Stimulated activated CD4-positive, alpha-beta T cell treated with anti-CD3 and anti-CD28 coated beads, Interleukin-4, amount 100 ng/mL, for 48 hours (primary cell): ENCODE results near the gene DTNB.
"Not testable (repeated sequence)": the region's sequence is repeated elsewhere in the genome, so short reads cannot be mapped to it uniquely, and the experiment has no call there.

Experiments
- DNase-seq, 2 donors: peaks; one replicate each; pipeline ENCODE4 v3.0.0-alpha.2; 2020; ENCODE audit warnings: low read depth in 2 of 2

The DTNB gene

GRCh38 chr2:25590921-25591505 lies 82.4 kb downstream of the DTNB start:
- DNase-seq: no peak

GRCh38 chr2:25589676-25590205 lies 83.6 kb downstream of the DTNB start:
- DNase-seq: no peak

GRCh38 chr2:25588576-25588975 lies 84.8 kb downstream of the DTNB start:
- no peak for DNase-seq

- no peak for DNase-seq
These were observed 86.0 kb downstream of the DTNB start for GRCh38 chr2:25587361-25587760.

- peak in 1 of 2 donors; percentile 7 for DNase-seq
These were observed 86.6 kb downstream of the DTNB start for GRCh38 chr2:25586726-25587144.

- DNase-seq: no peak
These were observed 88.2 kb downstream of the DTNB start for GRCh38 chr2:25585189-25585588.

GRCh38 chr2:25582077-25582830 lies 91.1 kb downstream of the DTNB start:
- DNase-seq: no peak

GRCh38 chr2:25576596-25576995 lies 96.8 kb downstream of the DTNB start:
- no peak for DNase-seq

- no peak for DNase-seq
These were observed 100.7 kb downstream of the DTNB start for GRCh38 chr2:25572638-25573037.

- no peak for DNase-seq
These were observed 103.1 kb downstream of the DTNB start for GRCh38 chr2:25570161-25570845.

GRCh38 chr2:25567406-25567805 lies 106.0 kb downstream of the DTNB start:
- DNase-seq: no peak

GRCh38 chr2:25566694-25567093 lies 106.7 kb downstream of the DTNB start:
- no peak for DNase-seq

GRCh38 chr2:25566094-25566493 lies 107.3 kb downstream of the DTNB start:
- no peak for DNase-seq

- DNase-seq: peak; percentile 3 to 22
These were observed 112.1 kb downstream of the DTNB start for GRCh38 chr2:25561136-25561850.

- DNase-seq: no peak
These were observed 114.2 kb downstream of the DTNB start for GRCh38 chr2:25559148-25559547.

- peak; percentile 4 to 32 for DNase-seq
These were observed 115.1 kb downstream of the DTNB start for GRCh38 chr2:25558262-25558661.

GRCh38 chr2:25557179-25558036 lies 116.0 kb downstream of the DTNB start:
- DNase-seq: no peak

- no peak for DNase-seq
These were observed 121.1 kb downstream of the DTNB start for GRCh38 chr2:25552318-25552717.

- no peak for DNase-seq
These were observed 122.1 kb downstream of the DTNB start for GRCh38 chr2:25551316-25551715.

GRCh38 chr2:25549571-25549970 lies 123.8 kb downstream of the DTNB start:
- DNase-seq: not testable (repeated sequence)

GRCh38 chr2:25548601-25549000 lies 124.8 kb downstream of the DTNB start:
- no peak for DNase-seq
